Non-pigmented ciliary epithelial cell (primary cell): ENCODE measurements around the gene GTPBP3.
A peak's percentile ranks its signal among the peaks of the same experiment; 100 is the strongest.

Experiments
- DNase-seq: peaks from one replicate; pipeline ENCODE4 v3.0.0-alpha.2; 2010; ENCODE audit warnings: low read depth

GTPBP3 gene

DNA sequence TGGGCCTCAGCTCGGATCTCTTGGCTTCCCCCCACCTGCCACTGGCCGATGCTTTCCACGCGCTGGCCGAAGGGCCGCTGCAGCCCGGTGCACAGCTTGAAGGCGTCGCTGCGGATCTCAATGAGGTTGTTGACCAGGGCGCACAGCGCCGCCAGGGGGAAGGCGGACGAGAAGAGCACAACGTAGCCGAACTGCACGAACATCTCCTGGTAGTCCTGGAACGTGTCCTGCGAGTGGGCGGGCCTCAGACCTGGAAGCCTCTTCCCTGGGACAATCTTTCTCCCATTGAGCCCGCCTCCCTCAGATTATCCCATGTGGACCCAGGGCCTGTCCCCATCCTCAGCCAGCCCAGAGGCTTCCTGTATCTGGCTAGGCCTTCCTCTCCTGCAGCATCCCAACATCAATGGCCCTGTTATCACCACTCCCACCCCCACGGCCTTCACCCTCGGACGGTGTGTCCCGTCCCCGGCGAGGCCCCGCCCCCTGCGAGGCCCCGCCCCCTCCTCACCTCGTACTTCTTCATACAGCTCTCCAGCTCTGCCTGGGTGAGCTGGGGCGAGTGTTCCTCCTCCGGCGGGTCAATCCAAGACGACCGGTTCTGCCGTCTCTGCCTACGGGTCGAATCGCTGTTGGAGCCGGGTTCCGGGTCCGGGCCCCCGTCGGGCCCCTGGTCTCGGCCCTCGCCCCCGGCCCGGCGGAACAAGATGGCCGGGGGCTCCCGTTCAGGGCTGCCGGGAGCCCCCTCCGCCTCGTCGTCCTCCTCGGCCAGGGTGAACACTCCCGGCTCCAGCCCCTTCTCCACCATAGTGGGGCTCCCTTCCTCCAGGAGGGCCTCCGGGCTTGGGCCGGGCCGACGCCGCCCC lies 9.5 kb upstream of the GTPBP3 start:
- DNase-seq, result no peak

DNA sequence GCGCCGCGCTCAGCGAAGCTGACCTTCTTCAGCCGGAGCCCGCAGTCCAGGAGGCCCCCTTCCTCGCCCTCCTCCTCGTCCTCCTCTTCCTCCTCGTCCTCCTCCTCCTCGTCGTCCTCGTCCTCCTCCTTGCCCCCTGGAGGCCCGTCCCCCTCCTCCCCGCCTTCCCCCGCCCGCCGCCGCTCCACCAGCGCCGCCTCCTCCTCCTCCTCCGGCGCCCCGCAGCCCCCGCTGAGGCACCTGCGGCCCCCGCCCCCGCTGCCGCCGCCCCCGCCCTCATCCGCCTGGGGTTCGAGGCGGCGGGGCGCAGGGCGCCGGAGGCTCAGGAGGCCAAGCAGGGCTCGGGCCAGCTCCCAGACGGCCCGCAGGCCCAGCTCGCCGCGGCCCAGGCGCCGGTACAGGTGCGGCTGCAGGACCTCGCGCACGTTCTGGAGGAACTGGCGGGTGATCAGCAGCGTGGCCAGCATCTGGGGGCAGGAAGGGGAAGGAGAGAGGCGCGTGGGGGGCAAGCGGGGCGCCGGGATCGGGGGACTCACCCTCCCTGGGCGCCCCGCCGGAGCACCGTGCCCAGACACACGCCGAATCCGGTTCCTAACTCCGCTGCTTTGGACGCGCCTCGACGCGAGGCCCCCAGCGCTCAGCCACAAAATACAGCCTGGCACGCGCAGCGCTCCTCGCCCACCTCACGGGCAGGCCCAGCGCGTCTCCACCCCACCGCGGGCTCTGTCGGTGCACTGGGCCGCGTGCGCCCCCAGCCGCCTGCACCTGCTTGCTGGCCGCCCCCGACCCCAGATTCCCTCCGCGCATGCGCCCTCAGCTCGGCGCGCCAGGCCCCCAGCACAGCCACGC lies 8.6 kb upstream of the GTPBP3 start:
- DNase-seq, result no peak

DNA sequence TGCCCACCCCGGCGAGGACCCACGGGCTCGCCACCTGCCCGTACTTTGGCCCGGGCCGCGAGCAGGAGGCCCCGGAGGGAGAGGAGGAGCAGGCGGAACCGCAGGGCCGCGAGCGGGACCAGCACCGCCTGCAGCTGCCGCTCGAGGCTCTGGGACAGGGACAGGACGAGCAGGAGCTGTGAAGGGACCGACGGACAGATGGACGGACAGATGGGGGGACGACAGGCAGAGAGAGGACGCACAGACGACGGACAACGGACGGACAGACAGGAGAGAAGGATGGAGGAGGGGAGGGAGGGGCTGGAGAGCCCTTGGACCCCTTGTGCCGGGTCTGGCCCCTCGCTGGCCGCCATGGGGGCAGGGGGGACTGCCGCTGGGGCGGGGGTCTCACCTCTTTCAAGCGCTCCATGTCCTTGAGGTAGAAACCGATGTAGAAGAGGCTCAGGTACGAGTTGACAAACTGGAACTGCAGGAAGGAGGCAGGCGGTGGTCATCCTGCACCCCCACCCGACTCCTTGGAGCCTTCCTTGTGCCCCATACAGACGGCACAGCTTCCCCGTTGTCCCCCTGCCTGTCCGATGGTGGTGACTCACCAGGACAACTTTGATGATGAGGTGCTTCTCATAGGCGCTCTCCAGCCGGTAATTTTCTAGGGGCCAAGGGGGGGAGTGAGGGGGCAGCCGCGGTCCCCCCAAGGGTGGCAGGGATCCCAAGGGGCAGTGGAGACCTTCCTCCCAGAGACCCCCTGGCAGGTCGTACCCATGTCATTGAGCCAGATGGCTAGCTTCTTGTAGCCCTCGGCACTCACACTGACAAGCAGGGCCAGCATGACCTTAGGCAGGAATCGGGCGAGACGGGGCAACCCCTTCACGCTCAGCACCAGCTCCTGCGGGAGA lies 7.7 kb upstream of the GTPBP3 start:
- no peak for DNase-seq

DNA sequence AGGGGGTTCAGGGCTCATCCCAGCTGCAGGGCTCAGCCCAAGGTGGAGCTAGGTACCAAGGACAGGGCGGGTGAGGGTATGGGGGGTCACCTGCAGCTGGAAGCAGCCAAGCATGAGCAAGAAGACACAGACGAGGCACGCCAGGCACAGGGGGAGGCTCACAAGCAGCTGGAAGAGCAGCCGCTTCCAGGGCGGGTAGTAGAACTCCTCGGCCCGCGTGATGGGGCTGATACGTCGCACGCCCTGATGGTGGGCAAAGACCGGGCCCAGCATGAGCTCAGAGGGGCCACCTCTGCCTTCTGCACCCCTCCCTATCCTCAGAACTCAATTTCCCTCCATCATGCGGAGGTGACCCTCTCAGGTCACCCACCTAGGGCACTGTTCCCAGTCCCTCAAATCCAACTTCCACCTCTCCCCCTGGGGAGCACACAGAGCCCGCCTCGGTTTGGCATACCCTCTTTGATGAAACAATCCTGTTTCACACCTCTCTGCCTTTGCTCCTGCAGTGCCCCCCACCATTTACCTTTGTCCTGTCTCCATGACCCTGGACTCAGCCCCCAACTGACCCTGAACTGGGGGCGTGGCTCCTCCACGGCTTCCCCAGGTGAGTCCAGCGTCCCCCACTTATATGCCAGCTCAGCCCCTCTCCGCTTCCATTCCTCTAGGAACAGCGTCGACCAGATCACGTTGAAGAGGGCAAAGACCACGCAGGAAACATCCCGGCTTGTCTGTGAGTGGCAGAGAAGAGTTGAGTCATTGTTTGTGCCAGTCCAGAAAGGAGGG lies 6.9 kb upstream of the GTPBP3 start:
- DNase-seq, result no peak

DNA sequence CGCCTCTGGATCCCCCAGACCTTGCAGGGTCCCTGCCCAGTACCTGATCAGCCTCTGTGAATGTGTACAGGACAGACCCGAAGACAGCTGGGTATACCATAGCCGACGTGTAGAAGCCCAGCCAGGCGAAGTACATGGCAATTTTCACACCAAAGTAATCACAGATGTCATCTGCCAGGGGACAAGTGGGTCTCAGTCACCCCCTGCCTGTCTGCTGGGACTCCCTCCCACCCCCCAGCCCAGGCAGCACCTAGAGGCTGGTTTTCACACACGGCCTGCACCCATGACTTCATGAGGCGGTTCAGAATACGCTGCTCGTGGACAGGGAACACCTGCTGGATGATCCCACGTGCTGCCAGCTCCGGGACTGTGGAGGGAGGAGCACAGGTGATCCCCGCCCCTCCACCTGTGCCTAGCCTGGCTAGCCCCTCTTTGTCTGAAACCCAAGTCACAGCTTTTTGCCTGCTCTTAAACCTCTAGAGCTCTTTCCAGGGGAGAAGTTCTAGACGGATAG lies 6.3 kb upstream of the GTPBP3 start:
- DNase-seq, result no peak

DNA sequence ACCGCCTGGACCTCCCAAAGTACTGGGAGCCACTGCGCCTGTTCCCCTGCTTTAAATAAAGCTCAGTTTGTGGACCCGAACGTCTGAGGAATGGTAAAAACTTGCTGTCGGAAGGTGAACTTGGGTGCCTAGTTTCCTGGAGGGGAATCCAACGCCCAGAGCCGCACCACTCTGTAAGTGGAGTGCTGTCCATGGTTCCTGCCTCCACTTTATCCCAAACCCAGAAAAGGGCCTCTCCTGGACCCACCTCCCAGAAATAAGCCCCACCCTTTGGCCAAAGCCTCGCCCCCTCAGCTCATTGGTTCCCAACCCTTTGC lies 5.0 kb upstream of the GTPBP3 start:
- no peak for DNase-seq

DNA sequence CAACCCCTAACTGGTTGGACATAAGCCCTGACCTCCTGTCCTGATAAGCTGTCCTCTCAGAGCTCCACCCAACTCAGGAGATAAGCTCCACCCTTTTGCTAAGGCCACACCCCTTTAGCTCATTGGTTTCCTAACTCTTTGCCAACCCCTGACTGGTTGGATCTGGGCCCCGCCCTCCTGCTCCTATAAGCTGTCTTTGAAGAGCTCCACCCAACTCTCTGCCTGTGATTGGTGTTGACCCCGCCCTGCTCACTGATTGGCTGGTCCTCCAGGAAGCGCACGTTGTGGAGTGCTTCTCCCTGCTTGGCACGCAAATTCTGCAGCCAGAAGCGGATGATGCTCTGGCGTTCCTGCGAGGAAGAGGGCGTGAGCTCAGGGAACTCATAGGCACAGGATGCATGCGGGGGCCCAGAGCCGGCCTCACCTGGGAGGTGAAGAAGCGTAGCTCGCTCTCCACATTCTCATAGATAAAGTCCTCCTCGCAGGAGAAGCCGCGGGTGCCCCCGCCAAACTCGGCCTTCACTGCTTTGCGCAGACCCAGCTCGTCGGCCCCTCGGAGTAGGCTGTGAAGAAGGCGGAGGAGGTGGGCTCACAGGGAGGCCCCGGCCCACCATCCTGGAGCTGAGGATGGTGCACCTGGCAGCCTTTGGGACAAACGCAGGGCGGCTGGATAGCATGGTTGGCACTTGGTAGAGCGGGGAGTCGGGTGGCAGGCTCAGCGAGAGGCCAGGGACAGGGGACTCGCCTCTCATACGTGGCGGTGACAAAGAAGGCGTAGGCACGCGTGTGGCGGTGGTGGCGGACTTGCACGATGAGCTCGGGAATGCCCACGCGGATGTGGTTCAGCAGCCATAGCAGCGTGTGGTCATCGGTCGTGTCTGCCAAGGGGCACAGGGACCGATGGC lies 4.4 kb upstream of the GTPBP3 start:
- DNase-seq, result no peak

DNA sequence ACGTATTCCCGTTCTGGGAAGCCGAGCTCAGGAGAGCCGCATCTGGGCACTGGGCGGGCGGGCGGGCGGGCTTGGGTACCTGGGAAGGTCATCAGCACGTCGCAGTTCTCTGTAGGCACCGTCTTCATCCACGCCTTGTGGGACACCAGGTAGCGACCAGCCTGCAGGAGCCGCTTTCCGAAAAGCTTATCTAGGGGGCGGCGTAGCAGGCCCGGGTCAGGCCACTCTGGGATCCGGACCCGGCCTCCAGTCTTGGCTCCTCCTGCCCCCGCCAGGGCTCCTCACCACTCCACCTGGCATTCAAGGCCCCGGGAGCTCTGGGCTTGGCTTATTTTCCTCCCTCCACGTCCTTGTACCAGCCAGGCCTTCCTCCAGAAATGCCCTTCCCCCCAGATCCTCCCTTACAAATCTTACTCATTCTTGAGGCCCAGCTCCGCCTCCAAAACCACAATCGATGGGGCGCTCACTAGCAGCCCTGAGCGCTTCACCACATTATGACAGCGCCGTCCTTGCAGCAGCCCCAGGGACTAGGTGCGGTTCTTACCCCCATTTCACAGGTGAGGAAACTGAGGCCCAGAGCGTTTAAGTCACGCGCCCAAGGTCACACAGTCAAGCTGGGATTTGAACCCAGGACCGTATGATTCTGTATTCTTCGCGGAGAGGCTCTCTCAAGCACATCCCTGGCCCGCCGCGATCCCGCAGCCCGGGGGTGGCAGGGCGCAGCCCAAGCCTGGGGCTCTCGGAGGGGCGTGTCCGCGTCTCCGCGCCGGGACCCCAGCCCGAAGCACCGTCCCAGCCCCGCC lies 3.5 kb upstream of the GTPBP3 start:
- no peak for DNase-seq

DNA sequence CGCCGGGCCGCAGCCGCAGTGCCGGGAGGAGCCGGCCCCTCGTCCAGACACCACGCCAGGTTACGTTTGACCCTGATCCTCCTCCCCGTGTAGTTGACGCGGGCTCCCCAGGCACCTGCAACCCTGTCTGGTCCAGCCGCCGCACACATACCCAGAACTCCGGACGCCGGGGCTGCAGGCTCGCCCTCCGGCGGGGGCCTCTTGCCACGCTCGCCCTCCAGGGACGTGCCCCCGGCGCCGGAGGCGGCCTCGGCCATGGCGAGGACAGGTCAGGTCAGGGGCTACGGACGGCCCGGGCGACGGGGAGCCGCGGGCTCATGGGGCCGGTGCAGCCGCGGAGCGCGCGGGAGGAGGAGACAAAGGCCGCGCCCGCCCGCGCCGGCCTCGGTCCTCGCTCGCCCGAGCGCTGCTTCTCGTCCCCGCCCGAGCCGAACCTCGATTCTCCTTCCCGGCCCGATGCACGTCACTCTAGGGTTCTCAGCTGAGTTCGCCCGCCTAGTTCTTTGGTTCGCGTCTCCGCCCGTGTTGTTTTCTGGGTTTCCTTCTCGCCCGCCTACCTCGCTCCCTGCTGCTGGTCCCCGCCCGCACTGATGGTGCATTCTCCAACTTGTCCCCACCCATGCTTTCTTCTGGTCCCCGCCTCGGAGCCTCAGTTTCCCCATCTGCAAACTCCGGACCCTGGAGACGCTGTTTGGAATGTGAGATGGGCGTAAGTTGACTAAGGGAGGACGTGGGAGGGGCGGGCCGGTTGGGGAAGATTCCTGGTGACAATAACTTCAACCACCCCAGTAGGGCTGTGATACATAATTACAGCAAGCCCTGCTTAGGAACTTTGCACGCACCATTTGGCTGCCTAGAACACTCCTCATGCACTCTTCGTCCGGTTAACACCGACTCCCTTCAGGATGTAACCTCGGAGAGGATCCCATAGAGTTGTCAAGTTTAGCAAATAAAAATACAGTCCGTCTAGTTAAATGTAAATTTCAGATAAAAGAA lies 2.6 kb upstream of the GTPBP3 start, which contains the start of gene ANO8:
TSS of gene ANO8 (minus strand) at position 442 of the 996 bp plus-strand sequence. CDS start at position 257, 185 bp downstream.
- DNase-seq, result peak; percentile 94

DNA sequence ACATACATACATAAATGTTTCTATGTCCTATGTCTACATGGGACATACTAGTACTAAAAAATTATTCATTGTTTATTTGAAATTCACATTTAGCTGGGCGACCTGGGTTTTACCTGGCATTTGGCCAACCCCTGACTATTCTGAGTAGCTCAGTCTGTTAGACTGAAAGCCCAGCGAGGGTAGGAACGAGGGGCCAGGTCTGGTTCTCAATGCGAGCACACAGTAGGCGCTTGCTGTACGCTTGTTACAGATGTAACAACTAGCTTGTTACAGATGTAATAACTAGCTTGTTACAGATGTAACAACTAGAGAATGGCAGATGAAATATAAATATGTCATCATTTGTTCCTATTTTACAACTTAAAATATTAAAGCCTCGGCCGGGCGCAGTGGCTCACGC lies 1.8 kb upstream of the GTPBP3 start:
- no peak for DNase-seq

DNA sequence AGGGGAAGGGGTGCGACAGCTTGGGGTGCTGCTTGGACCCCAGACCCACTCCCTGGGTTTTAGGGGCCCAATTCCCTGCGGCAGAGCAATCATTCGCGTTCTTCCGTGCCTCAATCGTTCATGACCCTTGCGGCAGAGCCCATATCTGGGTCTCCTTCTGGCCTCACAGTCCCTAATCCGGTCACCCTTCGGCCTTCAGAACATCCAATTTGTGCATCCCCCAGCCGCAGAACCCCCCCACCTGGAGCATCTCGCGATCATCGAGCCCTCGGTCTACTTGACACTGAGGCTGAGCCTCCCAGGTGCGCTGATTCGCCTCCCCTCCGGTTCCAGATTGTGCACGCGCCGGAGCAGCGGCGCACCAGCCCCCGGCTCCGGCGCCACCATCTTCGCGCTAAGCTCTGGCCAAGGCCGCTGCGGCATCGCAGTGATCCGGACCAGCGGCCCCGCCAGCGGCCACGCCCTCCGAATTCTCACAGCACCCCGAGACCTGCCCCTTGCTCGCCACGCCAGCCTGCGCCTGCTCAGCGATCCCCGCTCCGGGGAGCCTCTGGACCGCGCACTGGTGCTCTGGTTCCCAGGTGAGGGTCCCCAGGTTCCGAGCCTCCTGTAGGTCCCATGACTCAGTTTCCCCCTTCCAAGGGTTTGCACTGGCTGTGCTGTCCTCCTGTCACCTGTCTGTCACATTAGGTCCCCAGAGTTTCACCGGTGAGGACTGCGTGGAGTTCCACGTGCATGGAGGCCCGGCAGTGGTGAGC lies 501 bp downstream of the GTPBP3 start:
- no peak for DNase-seq

DNA sequence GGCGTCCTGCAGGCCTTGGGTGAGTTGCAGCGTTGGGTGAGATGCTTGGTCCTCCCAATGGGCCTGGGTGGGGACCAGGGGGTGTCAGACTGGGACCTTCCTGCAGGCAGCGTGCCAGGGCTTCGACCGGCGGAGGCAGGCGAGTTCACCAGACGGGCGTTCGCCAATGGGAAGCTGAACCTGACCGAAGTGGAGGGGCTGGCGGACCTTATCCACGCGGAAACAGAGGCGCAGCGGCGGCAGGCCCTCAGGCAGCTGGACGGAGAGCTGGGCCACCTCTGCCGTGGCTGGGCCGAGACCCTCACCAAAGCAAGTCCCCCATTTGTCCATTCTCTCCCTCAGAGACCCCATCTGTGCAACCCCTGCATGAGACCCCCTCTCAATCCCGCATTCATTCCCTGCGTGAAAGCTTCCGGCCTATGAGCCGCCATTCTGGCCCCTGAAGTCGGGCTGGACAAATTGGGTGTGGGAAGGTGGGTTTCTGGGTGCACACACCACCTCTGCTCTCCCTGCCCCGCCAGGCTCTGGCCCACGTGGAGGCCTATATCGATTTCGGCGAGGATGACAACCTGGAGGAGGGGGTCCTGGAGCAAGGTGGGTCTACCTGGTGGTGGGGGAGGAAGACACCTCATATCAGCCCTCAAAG lies 1.2 kb downstream of the GTPBP3 start:
- no peak for DNase-seq

DNA sequence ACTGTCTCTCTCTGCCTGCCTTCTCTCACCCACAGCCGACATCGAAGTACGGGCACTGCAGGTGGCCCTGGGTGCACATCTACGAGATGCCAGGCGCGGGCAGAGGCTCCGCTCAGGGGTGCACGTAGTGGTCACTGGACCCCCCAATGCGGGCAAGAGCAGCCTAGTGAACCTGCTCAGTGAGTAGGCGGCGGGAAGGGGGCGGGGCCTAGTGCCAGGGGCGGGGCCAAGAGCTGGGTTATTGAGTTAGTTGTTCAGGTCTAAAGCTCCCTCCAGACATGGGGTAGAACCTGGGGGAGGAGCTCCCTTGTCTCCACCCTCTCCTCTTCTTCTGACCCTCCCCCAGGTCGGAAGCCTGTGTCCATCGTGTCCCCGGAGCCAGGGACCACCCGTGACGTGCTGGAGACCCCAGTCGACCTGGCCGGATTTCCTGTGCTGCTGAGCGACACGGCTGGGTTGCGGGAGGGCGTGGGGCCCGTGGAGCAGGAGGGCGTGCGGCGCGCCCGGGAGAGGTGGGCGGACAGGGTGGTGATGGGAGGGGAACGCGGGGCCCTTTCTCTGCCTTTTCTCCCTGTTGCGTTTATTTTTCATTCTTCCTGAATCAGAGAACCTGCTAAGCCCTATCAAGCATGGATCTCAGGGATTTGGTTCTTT lies 1.9 kb downstream of the GTPBP3 start:
- DNase-seq, result no peak

DNA sequence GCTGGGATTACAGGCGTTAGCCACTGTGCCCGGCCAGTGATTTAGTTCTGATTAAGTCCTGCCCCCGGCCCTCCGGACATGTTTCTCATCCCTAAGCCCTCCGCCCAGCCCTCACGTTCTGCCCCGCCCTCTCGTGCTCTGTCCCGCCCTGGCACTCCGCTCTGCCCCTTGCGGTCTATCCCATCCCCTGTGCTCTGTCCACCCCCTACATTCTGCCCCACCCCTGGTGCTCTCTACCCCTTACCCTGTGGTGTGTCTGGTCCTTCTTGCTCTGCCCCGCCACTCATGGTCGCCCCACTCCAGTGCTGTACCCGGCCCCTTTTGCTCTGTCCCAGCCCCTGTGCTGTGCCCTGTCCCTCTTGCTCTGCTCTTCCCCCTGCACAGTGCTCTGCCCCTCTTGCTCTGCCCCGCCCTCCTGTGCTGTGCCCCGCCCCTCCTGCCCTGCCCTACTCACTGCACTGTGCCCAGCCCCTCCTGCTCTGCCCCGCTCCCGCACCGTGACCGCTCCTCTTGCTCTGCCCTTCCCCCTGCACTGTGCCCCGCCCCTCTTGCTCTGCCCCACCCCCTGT lies 3.0 kb downstream of the GTPBP3 start:
- DNase-seq, result no peak

DNA sequence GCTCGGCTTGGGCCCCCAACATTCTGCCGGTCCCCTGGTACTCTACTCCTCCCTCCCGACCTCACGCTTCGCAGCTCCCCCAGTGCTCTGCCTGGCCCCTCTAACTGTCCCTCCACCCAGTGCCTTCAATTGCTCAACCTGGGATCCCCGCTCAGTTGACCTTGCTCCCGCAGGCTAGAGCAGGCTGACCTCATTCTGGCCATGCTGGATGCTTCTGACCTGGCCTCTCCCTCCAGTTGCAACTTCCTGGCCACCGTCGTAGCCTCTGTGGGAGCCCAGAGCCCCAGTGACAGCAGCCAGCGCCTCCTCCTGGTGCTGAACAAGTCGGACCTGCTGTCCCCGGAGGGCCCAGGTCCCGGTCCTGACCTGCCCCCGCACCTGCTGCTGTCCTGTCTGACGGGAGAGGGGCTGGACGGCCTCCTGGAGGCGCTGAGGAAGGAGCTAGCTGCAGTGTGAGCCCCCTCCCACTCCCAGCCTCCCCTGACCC lies 3.6 kb downstream of the GTPBP3 start:
- DNase-seq, result no peak

DNA sequence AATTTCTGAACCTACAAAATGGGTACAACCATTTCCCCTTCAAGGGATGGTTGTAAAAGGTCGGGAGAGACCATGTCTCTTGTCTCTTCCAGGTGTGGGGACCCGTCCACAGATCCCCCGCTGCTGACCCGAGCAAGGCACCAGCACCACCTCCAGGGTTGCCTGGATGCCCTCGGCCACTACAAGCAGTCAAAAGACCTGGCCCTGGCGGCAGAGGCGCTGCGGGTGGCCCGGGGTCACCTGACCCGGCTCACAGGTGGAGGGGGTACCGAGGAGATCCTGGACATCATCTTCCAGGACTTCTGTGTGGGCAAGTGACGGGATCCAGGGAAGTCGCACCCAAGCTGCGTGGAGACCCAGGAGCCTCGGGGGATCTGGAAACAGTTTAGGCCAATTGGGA lies 4.0 kb downstream of the GTPBP3 start:
- no peak for DNase-seq
